HepG2 (cell line): ENCODE measurements around the gene PLD1. TPM values are rescaled to one million over a fixed set of nuclear protein-coding genes. Genes with fewer than 3 reads are reported as not detected.
A peak's percentile ranks its signal among the peaks of the same experiment; 100 is the strongest.

Source experiments
- ATRX ChIP-seq: sonication (generic); formaldehyde crosslinking; IDR thresholded peaks from 2 replicates; pipeline ENCODE4 v1.4.0; 2020; ENCODE audit warnings: missing genetic modification reagents, borderline replicate concordance
- CREBL2 ChIP-seq: sonication (generic); formaldehyde crosslinking; IDR thresholded peaks from 2 replicates; pipeline ENCODE4 v1.8.1; 2023; ENCODE audit warnings: missing genetic modification reagents, mild to moderate bottlenecking, borderline replicate concordance
- FOXA3 ChIP-seq: IDR thresholded peaks from 2 replicates; pipeline ENCODE4 v1.6.1; 2016; ENCODE audit warnings: missing genetic modification reagents, missing compliant biosample characterization
- HOXD1 ChIP-seq: sonication (generic); formaldehyde crosslinking; IDR thresholded peaks from 2 replicates; pipeline ENCODE4 v1.5.0; 2020; ENCODE audit warnings: missing genetic modification reagents
- POLR2AphosphoS5 ChIP-seq: IDR thresholded peaks from 2 replicates; pipeline ENCODE4 v1.6.1; 2012; ENCODE audit warnings: low read depth, low read length
- POLR2G ChIP-seq: fragments of 200-400 bp; formaldehyde crosslinking; IDR thresholded peaks from 2 replicates; pipeline ENCODE4 v1.6.1; 2018; ENCODE audit warnings: mild to moderate bottlenecking, low read depth, low read length, moderate library complexity
- RFXANK ChIP-seq: IDR thresholded peaks from 2 replicates; pipeline ENCODE4 v1.6.1; 2016
- TBL1XR1 ChIP-seq: fragments of 150-350 bp; IDR thresholded peaks from 2 replicates; pipeline ENCODE4 v1.6.1; 2014; ENCODE audit warnings: borderline replicate concordance, low read length; ENCODE audit not compliant: partially characterized antibody
- TCF7L2 ChIP-seq: IDR thresholded peaks from 2 replicates; pipeline ENCODE4 v1.6.1; 2011; ENCODE audit warnings: mild to moderate bottlenecking, low read depth, low read length, moderate library complexity
- TEAD3 ChIP-seq: optimal IDR thresholded peaks from 2 replicates; pipeline ENCODE3; 2016; ENCODE audit warnings: borderline replicate concordance
- YEATS2 ChIP-seq: sonication (generic); formaldehyde crosslinking; IDR thresholded peaks from 2 replicates; pipeline ENCODE4 v1.4.0; 2020; ENCODE audit warnings: missing genetic modification reagents, borderline replicate concordance
- ZBTB46 ChIP-seq: sonication (generic); formaldehyde crosslinking; IDR thresholded peaks from 2 replicates; pipeline ENCODE4 v1.4.0; 2020; ENCODE audit warnings: mild to moderate bottlenecking, missing genetic modification reagents, borderline replicate concordance
- ZNF17 ChIP-seq: sonication (generic); formaldehyde crosslinking; IDR thresholded peaks from 2 replicates; pipeline ENCODE4 v1.5.0; 2020; ENCODE audit warnings: mild to moderate bottlenecking, missing genetic modification reagents
- ZNF556 ChIP-seq: sonication (generic); formaldehyde crosslinking; IDR thresholded peaks from 2 replicates; pipeline ENCODE4 v1.4.0; 2020; ENCODE audit warnings: mild to moderate bottlenecking, missing genetic modification reagents, borderline replicate concordance
- ZNF605 ChIP-seq: sonication (generic); formaldehyde crosslinking; IDR thresholded peaks from 2 replicates; pipeline ENCODE4 v1.8.0; 2022; ENCODE audit warnings: mild to moderate bottlenecking, missing genetic modification reagents
- ZNF775 ChIP-seq: sonication (generic); formaldehyde crosslinking; IDR thresholded peaks from 2 replicates; pipeline ENCODE4 v1.4.0; 2020; ENCODE audit warnings: missing genetic modification reagents, mild to moderate bottlenecking, moderate library complexity, borderline replicate concordance
- polyA plus RNA-seq, 8 experiments: library from polyadenylated mRNA; depleted of rRNA in 3 of 8; stranded (reverse) in 7 of 8; unstranded in 1 of 8; fragments of >200 nt; fragmentation: Illumina TruSeq in 4 of 8; extraction: Trizol in 4 of 8; gene quantifications; 2 replicates each; pipeline versions ENCODE4 v1.2.1 to v1.2.3, GENCODE V29; 2011 to 2016; ENCODE audit warnings: low read depth in 4 of 8, missing spikeins in 1 of 8, mixed read lengths in 1 of 8; ENCODE audit not compliant: insufficient read depth in 1 of 8
- total RNA-seq, 5 experiments: library from RNA; depleted of rRNA; stranded (reverse); fragments of >200 nt; fragmentation: Illumina TruSeq; extraction: Trizol; gene quantifications; 2 replicates each; pipeline ENCODE4 v1.2.3, GENCODE V29; 2016; ENCODE audit warnings: low read depth in 1 of 5
- TF ChIP-seq, protein P1 (sequence below): sonication (generic); formaldehyde crosslinking; IDR thresholded peaks from 2 replicates; pipeline ENCODE4 v1.5.0; 2020; ENCODE audit warnings: missing genetic modification reagents
- TF ChIP-seq, protein P2 (sequence below): sonication (generic); formaldehyde crosslinking; IDR thresholded peaks from 2 replicates; pipeline ENCODE4 v1.4.0; 2020; ENCODE audit warnings: missing genetic modification reagents
- TF ChIP-seq, protein P3 (sequence below), 2 experiments: sonication (generic) in 1 of 2; formaldehyde crosslinking in 1 of 2; IDR thresholded peaks; 2 replicates each; pipeline versions ENCODE4 v1.4.0 to v1.6.1; 2016 to 2020; ENCODE audit warnings: borderline replicate concordance in 1 of 2, low read depth in 1 of 2, mild to moderate bottlenecking in 1 of 2, missing genetic modification reagents in 1 of 2

Gene PLD1
- total and polyA plus RNA-seq, 2 of the 13 experiments (the other 11 are each of a cell fraction or from before 2014, with no cell fraction given), result 27.1 to 59.4 TPM

GRCh38 chr3:171825222-171825828 is 15.0 kb upstream of the PLD1 start (continued):
- TF ChIP-seq ATRX (CRISPR knock-in tag) (no peak), ZNF556 (0 out of 2 replicates have a peak, but pooled peaks have one; percentile 42), TEAD3 (CRISPR knock-in tag) (peak; percentile 47), FOXA3 (CRISPR knock-in tag) (0 out of 2 replicates have a peak, but pooled peaks have one; percentile 25), TCF7L2 (no peak), ZBTB46 (CRISPR knock-in tag) (no peak), RFXANK (0 out of 2 replicates have a peak, but pooled peaks have one; percentile 29), CREBL2 (CRISPR knock-in tag) (no peak), HOXD1 (CRISPR knock-in tag) (no peak), YEATS2 (no peak; the same call in 1 of the 2 replicates), TBL1XR1 (no peak), POLR2AphosphoS5 (no peak), ZNF605 (CRISPR knock-in tag) (no peak), ZNF775 (no peak), POLR2G (no peak), ZNF17 (no peak)
- TF ChIP-seq, protein P1, sequence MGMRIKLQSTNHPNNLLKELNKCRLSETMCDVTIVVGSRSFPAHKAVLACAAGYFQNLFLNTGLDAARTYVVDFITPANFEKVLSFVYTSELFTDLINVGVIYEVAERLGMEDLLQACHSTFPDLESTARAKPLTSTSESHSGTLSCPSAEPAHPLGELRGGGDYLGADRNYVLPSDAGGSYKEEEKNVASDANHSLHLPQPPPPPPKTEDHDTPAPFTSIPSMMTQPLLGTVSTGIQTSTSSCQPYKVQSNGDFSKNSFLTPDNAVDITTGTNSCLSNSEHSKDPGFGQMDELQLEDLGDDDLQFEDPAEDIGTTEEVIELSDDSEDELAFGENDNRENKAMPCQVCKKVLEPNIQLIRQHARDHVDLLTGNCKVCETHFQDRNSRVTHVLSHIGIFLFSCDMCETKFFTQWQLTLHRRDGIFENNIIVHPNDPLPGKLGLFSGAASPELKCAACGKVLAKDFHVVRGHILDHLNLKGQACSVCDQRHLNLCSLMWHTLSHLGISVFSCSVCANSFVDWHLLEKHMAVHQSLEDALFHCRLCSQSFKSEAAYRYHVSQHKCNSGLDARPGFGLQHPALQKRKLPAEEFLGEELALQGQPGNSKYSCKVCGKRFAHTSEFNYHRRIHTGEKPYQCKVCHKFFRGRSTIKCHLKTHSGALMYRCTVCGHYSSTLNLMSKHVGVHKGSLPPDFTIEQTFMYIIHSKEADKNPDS (CRISPR knock-in tag), result 0 out of 2 replicates have a peak, but pooled peaks have one; percentile 47
- TF ChIP-seq, protein P2, sequence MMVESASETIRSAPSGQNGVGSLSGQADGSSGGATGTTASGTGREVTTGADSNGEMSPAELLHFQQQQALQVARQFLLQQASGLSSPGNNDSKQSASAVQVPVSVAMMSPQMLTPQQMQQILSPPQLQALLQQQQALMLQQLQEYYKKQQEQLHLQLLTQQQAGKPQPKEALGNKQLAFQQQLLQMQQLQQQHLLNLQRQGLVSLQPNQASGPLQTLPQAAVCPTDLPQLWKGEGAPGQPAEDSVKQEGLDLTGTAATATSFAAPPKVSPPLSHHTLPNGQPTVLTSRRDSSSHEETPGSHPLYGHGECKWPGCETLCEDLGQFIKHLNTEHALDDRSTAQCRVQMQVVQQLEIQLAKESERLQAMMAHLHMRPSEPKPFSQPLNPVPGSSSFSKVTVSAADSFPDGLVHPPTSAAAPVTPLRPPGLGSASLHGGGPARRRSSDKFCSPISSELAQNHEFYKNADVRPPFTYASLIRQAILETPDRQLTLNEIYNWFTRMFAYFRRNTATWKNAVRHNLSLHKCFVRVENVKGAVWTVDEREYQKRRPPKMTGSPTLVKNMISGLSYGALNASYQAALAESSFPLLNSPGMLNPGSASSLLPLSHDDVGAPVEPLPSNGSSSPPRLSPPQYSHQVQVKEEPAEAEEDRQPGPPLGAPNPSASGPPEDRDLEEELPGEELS (CRISPR knock-in tag), result peak; percentile 40; the same call in 1 of the 2 replicates
- TF ChIP-seq, protein P3, sequence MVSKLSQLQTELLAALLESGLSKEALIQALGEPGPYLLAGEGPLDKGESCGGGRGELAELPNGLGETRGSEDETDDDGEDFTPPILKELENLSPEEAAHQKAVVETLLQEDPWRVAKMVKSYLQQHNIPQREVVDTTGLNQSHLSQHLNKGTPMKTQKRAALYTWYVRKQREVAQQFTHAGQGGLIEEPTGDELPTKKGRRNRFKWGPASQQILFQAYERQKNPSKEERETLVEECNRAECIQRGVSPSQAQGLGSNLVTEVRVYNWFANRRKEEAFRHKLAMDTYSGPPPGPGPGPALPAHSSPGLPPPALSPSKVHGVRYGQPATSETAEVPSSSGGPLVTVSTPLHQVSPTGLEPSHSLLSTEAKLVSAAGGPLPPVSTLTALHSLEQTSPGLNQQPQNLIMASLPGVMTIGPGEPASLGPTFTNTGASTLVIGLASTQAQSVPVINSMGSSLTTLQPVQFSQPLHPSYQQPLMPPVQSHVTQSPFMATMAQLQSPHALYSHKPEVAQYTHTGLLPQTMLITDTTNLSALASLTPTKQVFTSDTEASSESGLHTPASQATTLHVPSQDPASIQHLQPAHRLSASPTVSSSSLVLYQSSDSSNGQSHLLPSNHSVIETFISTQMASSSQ (IDR thresholded peaks at IDR 0.05; ENCODE audit: low read depth), result no peak
- TF ChIP-seq, protein P3 (CRISPR knock-in tag; IDR thresholded peaks at IDR 0.05; ENCODE audit: borderline replicate concordance), result 0 out of 2 replicates have a peak, but pooled peaks have one; percentile 18
